Measurements from ENCODE around the gene LRMDA.

GRCh38 chr10:76333796-76334195, 902.4 kb downstream of the LRMDA start:
- no peak for TF ChIP-seq CTCF (IDR thresholded peaks at IDR 0.05; ENCODE audit: borderline replicate concordance, extremely low read depth, low read length, poor library complexity, severe bottlenecking)
- no peak for TF ChIP-seq EZH2 (IDR thresholded peaks at IDR 0.05; ENCODE audit: borderline replicate concordance, low read depth, low read length, severe bottlenecking)

Measured in DND-41 (cell line).